GM12878 (cell line): ENCODE data around the gene CCDC102B.

ENCODE experiments used
- ATF7 ChIP-seq: fragments of 450-650 bp; IDR thresholded peaks from 2 replicates; pipeline ENCODE4 v1.6.1; 2016; ENCODE audit warnings: low read depth, mild to moderate bottlenecking
- CHD1 ChIP-seq: IDR thresholded peaks from 2 replicates; pipeline ENCODE4 v1.6.1; 2012; ENCODE audit warnings: low read depth, low read length, improper control_type of control experiment
- E2F4 ChIP-seq: IDR thresholded peaks from 2 replicates; pipeline ENCODE4 v1.6.1; 2012; ENCODE audit warnings: low read depth, low read length, improper control_type of control experiment
- ESRRA ChIP-seq: IDR thresholded peaks from 2 replicates; pipeline ENCODE4 v1.6.1; 2012; ENCODE audit warnings: mild to moderate bottlenecking, low read length, improper control_type of control experiment
- TF ChIP-seq, protein P1 (sequence below), 3 experiments: IDR thresholded peaks in 2 of 3; conservative IDR thresholded peaks in 1 of 3; 2 replicates each; pipeline ENCODE4 v1.5.1; 2011; ENCODE audit warnings: low read depth in 3 of 3, low read length in 3 of 3, mild to moderate bottlenecking in 3 of 3, control low read depth in 2 of 3, moderate library complexity in 2 of 3, inconsistent platforms in 1 of 3, mixed read lengths in 1 of 3; ENCODE audit not compliant: control insufficient read depth in 2 of 3, insufficient read depth in 1 of 3; ENCODE audit errors: extremely low read depth in 1 of 3
- TF ChIP-seq, protein P2 (sequence below): IDR thresholded peaks from 2 replicates; pipeline ENCODE4 v1.6.1; 2012; ENCODE audit warnings: low read depth, low read length, improper control_type of control experiment

- no peak for TF ChIP-seq ATF7
- TF ChIP-seq ESRRA: no peak
- TF ChIP-seq, protein P1, sequence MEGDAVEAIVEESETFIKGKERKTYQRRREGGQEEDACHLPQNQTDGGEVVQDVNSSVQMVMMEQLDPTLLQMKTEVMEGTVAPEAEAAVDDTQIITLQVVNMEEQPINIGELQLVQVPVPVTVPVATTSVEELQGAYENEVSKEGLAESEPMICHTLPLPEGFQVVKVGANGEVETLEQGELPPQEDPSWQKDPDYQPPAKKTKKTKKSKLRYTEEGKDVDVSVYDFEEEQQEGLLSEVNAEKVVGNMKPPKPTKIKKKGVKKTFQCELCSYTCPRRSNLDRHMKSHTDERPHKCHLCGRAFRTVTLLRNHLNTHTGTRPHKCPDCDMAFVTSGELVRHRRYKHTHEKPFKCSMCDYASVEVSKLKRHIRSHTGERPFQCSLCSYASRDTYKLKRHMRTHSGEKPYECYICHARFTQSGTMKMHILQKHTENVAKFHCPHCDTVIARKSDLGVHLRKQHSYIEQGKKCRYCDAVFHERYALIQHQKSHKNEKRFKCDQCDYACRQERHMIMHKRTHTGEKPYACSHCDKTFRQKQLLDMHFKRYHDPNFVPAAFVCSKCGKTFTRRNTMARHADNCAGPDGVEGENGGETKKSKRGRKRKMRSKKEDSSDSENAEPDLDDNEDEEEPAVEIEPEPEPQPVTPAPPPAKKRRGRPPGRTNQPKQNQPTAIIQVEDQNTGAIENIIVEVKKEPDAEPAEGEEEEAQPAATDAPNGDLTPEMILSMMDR (IDR thresholded peaks at IDR 0.05 in 2 of 3, conservative IDR thresholded peaks at IDR 0.05 in 1 of 3; ENCODE audit: control insufficient read depth in 2 of 3, extremely low read depth in 1 of 3, insufficient read depth in 1 of 3, low read depth in 3 of 3, low read length in 3 of 3): no peak
- no peak for TF ChIP-seq CHD1
- no peak for TF ChIP-seq E2F4
- TF ChIP-seq, protein P2, sequence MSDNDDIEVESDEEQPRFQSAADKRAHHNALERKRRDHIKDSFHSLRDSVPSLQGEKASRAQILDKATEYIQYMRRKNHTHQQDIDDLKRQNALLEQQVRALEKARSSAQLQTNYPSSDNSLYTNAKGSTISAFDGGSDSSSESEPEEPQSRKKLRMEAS: no peak
Observed at GRCh38 chr18:68972176-68972575, 174.3 kb downstream of the CCDC102B start.
